KBM-7 (cell line): ENCODE data around the gene ZBTB7C.
A peak's percentile ranks its signal among the peaks of the same experiment; 100 is the strongest.

Experiments
- DNase-seq: peaks from one replicate; pipeline ENCODE4 v3.0.0-alpha.2; 2015
- in situ Hi-C: fragments of 300-500 bp; cut with MboI; formaldehyde crosslinking; loops from 2 replicates; pipeline ENCODE4 v1.14.3; 2020; ENCODE audit warnings: low sequenced_read_pairs, low pct_unique_long_range_greater_than_20kb, mixed read lengths

Gene ZBTB7C

DNA sequence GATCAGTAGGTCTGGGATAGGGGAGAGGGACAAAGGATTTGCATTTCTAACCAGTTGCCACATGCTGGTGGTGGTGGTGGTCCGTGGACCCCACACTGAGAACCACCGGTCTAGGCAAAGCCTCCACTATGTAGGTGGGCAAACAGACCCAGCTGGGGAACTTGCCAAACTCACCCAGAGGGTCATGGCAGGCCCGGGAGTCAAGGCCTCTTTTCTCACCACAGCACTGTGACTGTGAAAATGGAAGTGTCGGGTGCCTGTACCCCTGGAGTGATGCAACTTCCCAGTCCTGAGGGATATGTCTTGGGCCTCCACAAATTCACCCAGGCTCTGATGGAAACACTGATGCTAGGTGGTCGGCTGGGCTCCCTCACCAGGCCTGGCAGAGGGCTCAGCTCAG lies 377.5 kb downstream of the ZBTB7C start:
- no peak for DNase-seq
- in situ Hi-C loops: loop anchor here (10.0 kb wide), 1 partner anchor 413 kb away; no protein-coding TSS in a partner anchor

DNA sequence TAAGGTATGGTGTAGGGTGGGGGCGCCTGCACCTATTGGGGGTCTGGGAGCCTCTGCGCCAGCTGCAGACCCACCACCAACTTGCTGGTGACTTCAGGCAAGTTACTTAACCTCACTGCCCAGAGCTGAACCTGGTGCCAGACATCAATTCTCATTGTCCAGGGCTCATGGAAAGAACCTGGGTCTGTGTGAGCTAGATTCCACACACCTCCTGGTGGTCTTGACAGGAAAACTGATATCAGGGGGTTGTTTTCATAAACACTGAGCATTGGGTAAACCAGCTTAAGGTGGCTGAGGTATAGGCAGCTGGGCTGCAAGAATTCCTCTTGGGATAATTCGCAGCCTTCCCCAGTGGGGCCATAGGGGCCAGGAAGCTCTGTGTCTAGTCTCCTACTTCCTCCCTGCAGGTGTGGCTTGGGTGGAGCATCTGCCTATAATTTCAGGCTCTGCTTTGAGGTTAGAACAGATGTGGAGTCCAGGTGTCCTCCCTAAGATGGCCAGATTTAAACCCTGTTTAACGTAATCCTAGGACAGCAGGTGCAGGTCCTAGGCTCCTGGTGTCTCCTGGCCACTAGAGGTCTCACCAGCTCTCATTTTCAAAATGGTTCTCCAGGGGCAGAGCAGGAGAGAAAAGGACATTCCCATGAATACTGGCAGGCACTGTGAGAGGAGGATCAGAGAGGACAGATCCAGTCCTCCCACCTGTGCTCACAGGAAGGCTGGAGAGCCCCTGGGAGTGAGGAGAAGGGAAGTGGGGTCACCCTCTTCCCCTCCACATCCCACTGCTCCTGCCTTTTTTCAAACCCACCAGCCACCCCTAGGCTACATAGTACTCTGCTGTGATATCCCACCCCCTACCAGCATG lies 378.3 kb downstream of the ZBTB7C start:
- peak; percentile 53 for DNase-seq
- in situ Hi-C loops: loop anchor here (10.0 kb wide), 1 partner anchor 414 kb away; no protein-coding TSS in a partner anchor

GRCh38 chr18:48029296-48029986 lies 379.7 kb downstream of the ZBTB7C start:
- in situ Hi-C loops: no loop called here
- no peak for DNase-seq

DNA sequence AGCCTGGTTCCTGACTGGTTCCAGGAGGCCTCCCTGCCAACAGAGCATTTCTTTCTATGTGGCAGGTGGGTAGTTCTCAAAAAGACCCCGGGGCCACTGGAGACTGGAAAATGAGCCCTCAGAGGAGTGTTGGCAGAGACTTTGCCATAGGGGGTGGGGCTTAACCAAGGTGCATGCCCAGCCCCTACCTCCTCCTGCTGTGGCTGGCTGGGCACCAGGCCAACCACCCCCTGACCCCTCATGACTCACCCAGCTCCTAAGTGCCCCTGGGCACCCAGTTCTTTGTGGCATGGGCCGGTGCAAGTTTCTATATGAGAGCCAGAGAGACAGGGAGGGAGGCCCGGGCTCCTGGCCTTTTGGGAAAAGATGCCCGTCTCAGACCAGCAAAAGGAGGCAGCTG lies 380.5 kb downstream of the ZBTB7C start:
- in situ Hi-C loops: no loop called here
- no peak for DNase-seq

- in situ Hi-C loops: no loop called here
- no peak for DNase-seq
Measured at GRCh38 chr18:48028081-48028480, 381.1 kb downstream of the ZBTB7C start.

GRCh38 chr18:48027401-48027963 lies 381.7 kb downstream of the ZBTB7C start:
- no peak for DNase-seq
- in situ Hi-C loops: no loop called here

- in situ Hi-C loops: no loop called here
- DNase-seq: no peak
Measured at GRCh38 chr18:48026216-48026615, 383.0 kb downstream of the ZBTB7C start.

- DNase-seq: no peak
- in situ Hi-C loops: no loop called here
Measured at GRCh38 chr18:48024881-48025660, 384.1 kb downstream of the ZBTB7C start.

DNA sequence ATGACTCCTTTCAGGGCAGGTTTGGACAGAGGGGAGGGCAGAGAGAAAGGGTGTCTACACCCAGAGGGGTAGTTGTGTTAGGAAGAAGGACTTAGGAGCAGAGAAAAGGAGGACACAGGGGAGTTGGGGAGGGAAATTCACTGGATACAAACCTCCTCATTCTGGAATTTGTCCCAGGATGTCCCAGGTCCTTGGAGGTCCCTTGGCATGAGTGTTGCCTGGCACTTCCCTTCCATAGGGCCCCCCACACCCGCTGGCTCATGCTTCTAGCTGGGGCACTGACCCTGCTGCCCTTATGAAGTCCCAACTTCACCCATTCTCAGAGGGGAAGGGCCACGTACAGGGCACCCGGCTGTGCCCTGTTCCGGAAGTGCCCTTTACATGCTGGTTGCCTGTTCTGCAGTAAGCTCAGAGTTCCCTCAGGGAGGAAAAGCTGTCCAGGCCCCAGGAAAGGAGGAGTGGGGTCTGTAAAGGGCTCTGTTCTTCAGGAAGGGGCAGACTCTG lies 385.1 kb downstream of the ZBTB7C start:
- in situ Hi-C loops: no loop called here
- DNase-seq: no peak

- peak; percentile 76 for DNase-seq
- in situ Hi-C loops: no loop called here
Measured at GRCh38 chr18:48023334-48024008, 385.7 kb downstream of the ZBTB7C start.

DNA sequence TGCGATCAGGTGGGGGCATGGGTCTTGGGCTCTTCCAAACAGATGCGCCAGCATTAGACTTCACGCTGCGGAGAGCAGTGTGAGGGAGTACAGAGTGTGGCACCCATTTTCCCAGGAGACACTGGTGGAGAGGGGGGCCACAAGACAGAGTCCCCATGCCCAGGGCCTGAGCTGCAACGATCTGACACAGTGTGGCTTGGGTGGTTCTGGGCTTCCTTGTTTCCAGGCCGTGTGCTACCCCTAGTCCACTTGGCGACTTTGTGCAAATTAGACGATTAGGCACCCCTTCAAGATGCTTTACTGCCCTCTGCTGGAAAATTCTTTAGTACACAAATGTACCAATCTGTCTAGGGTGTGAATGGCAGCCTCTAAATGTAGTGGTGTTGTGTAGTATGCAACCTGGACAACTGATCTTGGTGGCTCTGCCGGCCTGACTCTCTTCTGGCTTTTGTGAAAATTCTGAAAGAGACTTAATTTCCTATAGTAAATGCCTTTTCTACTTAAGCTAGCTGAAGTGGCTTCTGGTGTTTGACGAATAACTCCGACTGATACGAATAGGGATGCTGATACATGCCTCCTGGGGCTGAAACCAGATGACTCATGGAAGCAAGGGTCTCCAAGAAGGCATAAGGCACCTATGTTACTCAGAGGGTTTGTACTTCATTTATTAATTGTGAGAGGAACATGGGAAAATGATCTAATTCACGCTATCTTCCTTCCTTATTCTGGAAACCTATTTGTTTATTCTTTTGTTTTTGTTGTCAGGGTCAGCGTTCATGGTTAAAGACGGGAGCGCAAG lies 386.5 kb downstream of the ZBTB7C start:
- DNase-seq: peak; percentile 94
- in situ Hi-C loops: no loop called here

DNA sequence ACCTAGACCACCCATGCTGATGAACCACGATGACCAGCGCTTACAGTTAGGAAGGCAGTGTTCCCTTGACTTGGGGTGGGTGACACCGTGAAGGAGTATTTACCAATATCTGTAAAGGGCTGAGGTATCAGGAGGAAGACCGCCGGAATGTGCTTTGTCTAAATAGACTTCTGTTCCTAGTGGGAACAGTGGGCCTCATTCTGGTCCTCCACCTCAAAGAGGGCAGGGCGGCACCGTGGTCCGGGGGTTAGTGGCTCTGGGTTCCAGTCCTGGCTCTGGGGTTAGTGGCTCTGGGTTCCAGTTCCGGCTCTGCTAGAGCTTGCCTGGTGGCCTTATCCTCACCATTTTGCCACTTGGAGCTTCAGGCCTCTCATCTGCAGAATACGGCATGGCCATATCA lies 387.2 kb downstream of the ZBTB7C start:
- in situ Hi-C loops: no loop called here

DNA sequence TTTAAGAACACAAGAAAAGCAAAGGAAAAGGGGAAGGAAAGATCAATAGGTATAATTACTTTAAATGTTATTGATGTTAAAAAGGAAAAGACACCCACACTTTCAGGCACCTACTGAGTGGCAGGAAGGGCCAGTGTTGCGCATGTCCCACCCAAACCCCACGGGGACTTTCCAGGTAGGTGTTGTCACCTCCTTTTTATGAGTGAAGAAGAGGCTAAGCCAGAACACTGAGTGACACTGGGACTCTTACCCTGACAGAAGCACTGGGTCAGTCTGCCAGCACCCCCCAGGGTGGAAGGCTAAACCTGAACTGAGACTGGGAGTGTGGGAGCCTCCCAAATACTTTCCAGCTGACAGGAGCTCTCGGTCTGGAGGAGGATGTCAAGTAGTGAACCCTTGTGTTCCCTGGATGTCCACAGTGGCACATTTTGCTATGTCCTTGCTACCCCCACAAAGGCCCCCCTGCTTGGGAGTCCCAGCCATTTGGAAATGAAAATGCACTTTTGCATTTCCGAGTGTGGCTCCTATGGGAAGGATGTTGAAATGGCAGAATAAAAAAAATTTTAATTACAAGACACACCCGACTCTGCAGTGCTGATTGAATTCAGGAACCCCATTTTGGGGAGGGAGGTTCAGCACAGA lies 387.8 kb downstream of the ZBTB7C start:
- in situ Hi-C loops: no loop called here
- no peak for DNase-seq

More for the DNA sequence above, 387.2 kb downstream of the ZBTB7C start:
- DNase-seq: no peak

DNA sequence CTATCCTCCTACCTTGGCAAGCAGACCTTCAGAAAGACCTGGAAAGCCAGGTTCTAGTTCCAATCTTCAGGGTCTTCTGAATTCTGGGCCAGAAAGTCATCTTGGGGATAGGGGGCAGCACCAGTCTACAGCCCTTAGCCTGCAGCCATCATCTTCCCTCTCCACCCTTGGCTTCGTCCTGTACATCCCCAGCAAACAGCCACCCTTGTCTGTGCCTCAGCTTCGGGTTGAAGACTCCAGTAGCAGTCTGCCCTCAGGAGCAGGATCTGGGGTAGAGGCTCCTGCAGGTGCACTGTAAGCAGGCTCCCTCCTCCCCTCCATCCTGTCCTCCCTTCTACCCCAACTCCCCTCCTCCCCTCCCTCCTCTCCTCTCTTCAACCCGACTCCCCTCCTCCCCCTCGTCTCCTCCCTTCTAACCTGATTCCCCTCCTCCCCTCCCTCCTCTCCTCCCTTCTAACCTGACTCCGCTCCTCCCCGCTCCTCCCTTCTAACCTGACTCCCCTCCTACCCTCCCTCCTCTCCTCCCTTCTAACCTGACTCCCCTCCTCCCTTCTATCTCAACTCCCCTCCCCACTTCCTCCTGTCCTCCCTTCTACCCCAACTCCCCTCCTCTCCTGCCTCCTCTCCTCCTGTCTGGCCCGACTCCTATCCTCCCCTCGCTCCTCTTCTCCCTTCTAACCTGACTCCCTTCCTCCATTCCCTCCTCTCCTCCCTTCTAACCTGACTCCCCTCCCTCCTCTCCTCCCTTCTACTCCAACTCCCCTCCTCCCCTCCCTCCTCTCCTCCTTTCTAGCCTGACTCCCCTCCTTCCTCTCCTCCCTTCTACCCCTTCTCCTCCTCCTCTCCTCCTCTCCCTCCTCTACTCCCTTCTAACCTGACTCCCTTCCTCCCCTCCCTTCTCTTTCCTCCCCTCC lies 388.6 kb downstream of the ZBTB7C start:
- in situ Hi-C loops: no loop called here

GRCh38 chr18:48019557-48020325 lies 389.4 kb downstream of the ZBTB7C start:
- in situ Hi-C loops: loop anchor here (10.0 kb wide), 1 partner anchor 245 kb away; no protein-coding TSS in a partner anchor
- DNase-seq: no peak

More for the DNA sequence above, 388.6 kb downstream of the ZBTB7C start:
- DNase-seq: no peak

DNA sequence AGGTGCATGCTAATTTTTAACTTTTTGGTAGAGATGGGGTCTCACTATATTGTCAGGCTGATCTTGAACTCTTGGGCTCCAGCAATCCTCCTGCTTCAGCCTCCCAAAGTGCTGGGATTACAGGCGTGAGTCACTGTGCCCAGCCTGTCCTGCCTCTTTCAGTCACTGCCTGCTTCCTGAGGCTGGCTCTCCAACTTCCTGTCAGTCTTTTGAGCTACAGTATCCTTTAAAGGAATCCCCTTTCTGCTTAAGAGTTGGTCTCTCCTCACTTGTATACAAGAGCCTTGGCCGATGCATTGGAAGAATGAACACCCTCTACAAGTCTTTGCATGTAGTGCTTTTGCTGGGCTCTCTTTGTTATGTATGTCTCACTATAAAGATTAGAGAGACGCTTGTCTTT lies 390.3 kb downstream of the ZBTB7C start:
- in situ Hi-C loops: loop anchor here (10.0 kb wide), 1 partner anchor 244 kb away; no protein-coding TSS in a partner anchor
- no peak for DNase-seq
